Sigmoid colon (tissue), 4 donors: ENCODE measurements around the gene CITED2.

ENCODE experiments used
- EP300 ChIP-seq, 4 donors: sonication (generic); formaldehyde crosslinking; IDR thresholded peaks; one replicate each; pipeline ENCODE4 v1.6.1; 2017; ENCODE audit warnings: antibody characterized with exemption in 4 of 4
- POLR2A ChIP-seq, 2 donors: fragments of 450-650 bp; IDR thresholded peaks; one replicate each; pipeline ENCODE4 v1.6.1; 2016; ENCODE audit warnings: antibody characterized with exemption in 2 of 2, mild to moderate bottlenecking in 2 of 2, moderate library complexity in 2 of 2
- POLR2AphosphoS5 ChIP-seq, 4 donors: sonication (generic); formaldehyde crosslinking; IDR thresholded peaks; one replicate each; pipeline ENCODE4 v1.6.1; 2017; ENCODE audit warnings: antibody characterized with exemption in 4 of 4
- TF ChIP-seq, protein P1 (sequence below), 4 experiments: fragments of 450-650 bp in 3 of 4; fragments of 200-600 bp in 1 of 4; IDR thresholded peaks; one replicate each; pipeline ENCODE4 v1.5.1; 2016 to 2019; ENCODE audit warnings: antibody characterized with exemption in 4 of 4, mild to moderate bottlenecking in 3 of 4, moderate library complexity in 2 of 4

DNA sequence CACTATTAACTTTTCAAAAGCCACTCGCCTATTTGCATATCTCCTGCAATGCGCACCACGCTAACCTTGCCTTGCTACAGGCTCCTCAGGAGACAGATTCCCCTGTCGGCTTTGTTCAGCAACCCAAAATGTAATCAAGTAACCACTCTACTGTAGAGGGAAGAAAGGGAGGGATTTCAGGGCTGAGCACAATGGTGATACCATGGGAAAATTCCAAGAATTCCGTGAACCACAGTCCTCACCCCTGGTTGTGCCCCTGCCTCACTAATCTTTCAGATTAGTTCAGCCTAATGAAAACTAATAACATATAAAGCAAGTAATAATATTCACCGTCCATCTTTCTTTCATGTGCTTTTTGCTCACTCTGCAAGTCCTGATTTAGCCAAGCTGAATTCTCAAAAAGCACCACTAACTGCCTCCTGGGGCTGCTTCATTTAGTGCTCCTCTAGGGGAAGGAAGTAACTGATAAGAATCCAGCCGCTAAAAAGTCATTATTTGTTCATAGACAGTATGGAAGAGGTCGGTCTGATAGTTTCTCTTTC, 6.6 kb downstream of the CITED2 start:
- TF ChIP-seq, protein P1, sequence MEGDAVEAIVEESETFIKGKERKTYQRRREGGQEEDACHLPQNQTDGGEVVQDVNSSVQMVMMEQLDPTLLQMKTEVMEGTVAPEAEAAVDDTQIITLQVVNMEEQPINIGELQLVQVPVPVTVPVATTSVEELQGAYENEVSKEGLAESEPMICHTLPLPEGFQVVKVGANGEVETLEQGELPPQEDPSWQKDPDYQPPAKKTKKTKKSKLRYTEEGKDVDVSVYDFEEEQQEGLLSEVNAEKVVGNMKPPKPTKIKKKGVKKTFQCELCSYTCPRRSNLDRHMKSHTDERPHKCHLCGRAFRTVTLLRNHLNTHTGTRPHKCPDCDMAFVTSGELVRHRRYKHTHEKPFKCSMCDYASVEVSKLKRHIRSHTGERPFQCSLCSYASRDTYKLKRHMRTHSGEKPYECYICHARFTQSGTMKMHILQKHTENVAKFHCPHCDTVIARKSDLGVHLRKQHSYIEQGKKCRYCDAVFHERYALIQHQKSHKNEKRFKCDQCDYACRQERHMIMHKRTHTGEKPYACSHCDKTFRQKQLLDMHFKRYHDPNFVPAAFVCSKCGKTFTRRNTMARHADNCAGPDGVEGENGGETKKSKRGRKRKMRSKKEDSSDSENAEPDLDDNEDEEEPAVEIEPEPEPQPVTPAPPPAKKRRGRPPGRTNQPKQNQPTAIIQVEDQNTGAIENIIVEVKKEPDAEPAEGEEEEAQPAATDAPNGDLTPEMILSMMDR (IDR thresholded peaks at IDR 0.05), result no peak
- TF ChIP-seq POLR2A (IDR thresholded peaks at IDR 0.05) (no peak), POLR2AphosphoS5 (IDR thresholded peaks at IDR 0.05) (no peak), EP300 (IDR thresholded peaks at IDR 0.05) (no peak)
